GM10266 (cell line): ENCODE measurements around the gene CBARP.
A peak's percentile ranks its signal among the peaks of the same experiment; 100 is the strongest.

Source experiments
- DNase-seq: peaks from one replicate; pipeline ENCODE4 v3.0.0; 2012; ENCODE audit errors: extremely low spot score
- CTCF ChIP-seq: IDR thresholded peaks from 2 replicates; pipeline ENCODE4 v1.5.1; 2012; ENCODE audit warnings: mild to moderate bottlenecking, low read depth; ENCODE audit not compliant: control insufficient read depth, insufficient read depth; ENCODE audit errors: missing control alignments

Gene CBARP

GRCh38 chr19:1240925-1241324 is 3.1 kb upstream of the CBARP start:
- DNase-seq, result no peak
- TF ChIP-seq CTCF, result no peak

- TF ChIP-seq CTCF, result peak; percentile 92
- DNase-seq, result peak; percentile 100
Observed at GRCh38 chr19:1239796-1240737, 2.3 kb upstream of the CBARP start.

- no peak for DNase-seq
- TF ChIP-seq CTCF, result no peak
Observed at GRCh38 chr19:1239420-1239795, 1.6 kb upstream of the CBARP start.

GRCh38 chr19:1238369-1239303 is 831 bp upstream of the CBARP start:
- no peak for DNase-seq
- TF ChIP-seq CTCF, result no peak

- no peak for DNase-seq
- no peak for TF ChIP-seq CTCF
Observed at GRCh38 chr19:1237027-1237659, 662 bp downstream of the CBARP start.

- no peak for TF ChIP-seq CTCF
- no peak for DNase-seq
Observed at GRCh38 chr19:1236576-1236975, 1.2 kb downstream of the CBARP start.
